ENCODE measurements around the gene NOS1AP.
"Not testable (repeated sequence)": the region's sequence is repeated elsewhere in the genome, so short reads cannot be mapped to it uniquely, and the experiment has no call there.

Gene NOS1AP

DNA sequence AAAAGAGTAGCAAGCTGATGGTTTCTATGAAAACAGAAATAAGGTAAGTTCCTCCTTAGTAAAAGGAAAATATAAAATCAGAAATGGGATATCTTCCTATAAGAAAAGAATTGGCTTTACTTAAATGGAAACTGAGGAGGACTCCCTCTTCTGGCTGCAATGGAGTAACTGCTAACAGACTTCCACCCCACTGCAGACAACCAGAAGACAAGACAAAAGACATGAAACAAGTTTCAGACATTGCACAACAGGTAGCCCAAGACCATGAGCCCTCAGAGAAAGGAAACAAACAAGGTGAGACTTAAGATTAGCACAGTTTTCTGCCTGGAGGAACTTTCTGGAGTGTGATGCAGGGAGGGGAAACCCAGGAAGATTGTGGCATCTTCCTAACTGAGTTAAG is 28.8 kb upstream of the NOS1AP start:
- Histone ChIP-seq H3K9me2 (replicated peaks; ENCODE audit: control insufficient read depth, low read length) (no peaks in the 10 kb centered on the region), H4K20me1 (ENCODE audit: control insufficient read depth, insufficient read depth, low read depth, low read length) (no peaks in the 10 kb centered on the region), H3F3A (ENCODE audit: control insufficient read depth, insufficient read depth) (no peaks in the 10 kb centered on the region), H3K4me3 (ENCODE audit: low read length) (no peak overlapping the region), H3K79me2 (ENCODE audit: control insufficient read depth, low read length) (no peaks in the 10 kb centered on the region), H3K4me2 (ENCODE audit: low read length) (no peak overlapping the region), H3K9me3 (ENCODE audit: control insufficient read depth, insufficient read depth, low read length) (no peaks in the 10 kb centered on the region), H3K27ac (ENCODE audit: low read depth, low read length) (no peak overlapping the region), H3K27me3 (ENCODE audit: control insufficient read depth, low read length) (peaks cover 20% of the 10 kb centered on the region), H3K36me3 (ENCODE audit: control insufficient read depth, low read length) (no peaks in the 10 kb centered on the region), H3K4me1 (ENCODE audit: control insufficient read depth, low read length) (no peaks in the 10 kb centered on the region)
- TF ChIP-seq, protein P1, sequence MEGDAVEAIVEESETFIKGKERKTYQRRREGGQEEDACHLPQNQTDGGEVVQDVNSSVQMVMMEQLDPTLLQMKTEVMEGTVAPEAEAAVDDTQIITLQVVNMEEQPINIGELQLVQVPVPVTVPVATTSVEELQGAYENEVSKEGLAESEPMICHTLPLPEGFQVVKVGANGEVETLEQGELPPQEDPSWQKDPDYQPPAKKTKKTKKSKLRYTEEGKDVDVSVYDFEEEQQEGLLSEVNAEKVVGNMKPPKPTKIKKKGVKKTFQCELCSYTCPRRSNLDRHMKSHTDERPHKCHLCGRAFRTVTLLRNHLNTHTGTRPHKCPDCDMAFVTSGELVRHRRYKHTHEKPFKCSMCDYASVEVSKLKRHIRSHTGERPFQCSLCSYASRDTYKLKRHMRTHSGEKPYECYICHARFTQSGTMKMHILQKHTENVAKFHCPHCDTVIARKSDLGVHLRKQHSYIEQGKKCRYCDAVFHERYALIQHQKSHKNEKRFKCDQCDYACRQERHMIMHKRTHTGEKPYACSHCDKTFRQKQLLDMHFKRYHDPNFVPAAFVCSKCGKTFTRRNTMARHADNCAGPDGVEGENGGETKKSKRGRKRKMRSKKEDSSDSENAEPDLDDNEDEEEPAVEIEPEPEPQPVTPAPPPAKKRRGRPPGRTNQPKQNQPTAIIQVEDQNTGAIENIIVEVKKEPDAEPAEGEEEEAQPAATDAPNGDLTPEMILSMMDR (IDR thresholded peaks at IDR 0.05; ENCODE audit: low read depth, low read length, poor library complexity, severe bottlenecking) = peak; percentile 62
- TF ChIP-seq EZH2phosphoT487 (IDR thresholded peaks at IDR 0.05; ENCODE audit: borderline replicate concordance, low read length) = no peak

DNA sequence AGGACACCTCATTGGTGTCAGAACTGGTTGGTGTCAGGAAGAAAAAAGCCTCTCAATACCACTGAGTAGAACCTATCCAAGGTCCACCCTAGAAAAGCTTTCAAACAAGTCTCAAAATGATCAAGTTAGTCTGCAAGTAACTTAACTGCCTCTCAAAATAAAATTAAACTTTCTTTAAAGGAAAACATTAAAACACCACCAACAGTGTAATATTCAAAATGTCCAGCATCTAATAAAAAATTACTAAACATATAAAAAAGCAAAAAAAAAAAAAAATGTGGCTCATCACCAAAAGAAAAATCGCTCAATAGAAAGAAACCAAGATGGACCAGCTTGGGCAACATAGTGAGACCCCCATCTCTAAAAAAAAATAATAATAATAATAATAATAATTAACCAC is 27.1 kb upstream of the NOS1AP start:
- Histone ChIP-seq H3K4me2 (ENCODE audit: low read length) (no peak overlapping the region), H3K9me3 (ENCODE audit: control insufficient read depth, insufficient read depth, low read length) (no peaks in the 10 kb centered on the region), H3K9me2 (replicated peaks; ENCODE audit: control insufficient read depth, low read length) (no peaks in the 10 kb centered on the region), H3K27ac (ENCODE audit: low read depth, low read length) (no peak overlapping the region), H3K36me3 (ENCODE audit: control insufficient read depth, low read length) (no peaks in the 10 kb centered on the region), H4K20me1 (ENCODE audit: control insufficient read depth, insufficient read depth, low read depth, low read length) (no peaks in the 10 kb centered on the region), H3K27me3 (ENCODE audit: control insufficient read depth, low read length) (peaks cover 23% of the 10 kb centered on the region), H3F3A (ENCODE audit: control insufficient read depth, insufficient read depth) (no peaks in the 10 kb centered on the region), H3K79me2 (ENCODE audit: control insufficient read depth, low read length) (no peaks in the 10 kb centered on the region), H3K4me1 (ENCODE audit: control insufficient read depth, low read length) (no peaks in the 10 kb centered on the region), H3K4me3 (ENCODE audit: low read length) (no peak overlapping the region)
- TF ChIP-seq, protein P1 (IDR thresholded peaks at IDR 0.05; ENCODE audit: low read depth, low read length, poor library complexity, severe bottlenecking) = no peak
- no peak for TF ChIP-seq EZH2phosphoT487 (IDR thresholded peaks at IDR 0.05; ENCODE audit: borderline replicate concordance, low read length)

GRCh38 chr1:162046921-162047320 is 22.6 kb upstream of the NOS1AP start:
- Histone ChIP-seq H3K4me1 (ENCODE audit: control insufficient read depth, low read length) (no peaks in the 10 kb centered on the region), H3K4me3 (ENCODE audit: low read length) (no peak overlapping the region), H3K36me3 (ENCODE audit: control insufficient read depth, low read length) (no peaks in the 10 kb centered on the region), H3K9me3 (ENCODE audit: control insufficient read depth, insufficient read depth, low read length) (no peaks in the 10 kb centered on the region), H3K9me2 (replicated peaks; ENCODE audit: control insufficient read depth, low read length) (no peaks in the 10 kb centered on the region), H4K20me1 (ENCODE audit: control insufficient read depth, insufficient read depth, low read depth, low read length) (no peaks in the 10 kb centered on the region), H3K4me2 (ENCODE audit: low read length) (no peak overlapping the region), H3K79me2 (ENCODE audit: control insufficient read depth, low read length) (no peaks in the 10 kb centered on the region), H3K27me3 (ENCODE audit: control insufficient read depth, low read length) (peaks cover 6% of the 10 kb centered on the region; the same call in 1 of the 2 replicates), H3F3A (ENCODE audit: control insufficient read depth, insufficient read depth) (no peaks in the 10 kb centered on the region), H3K27ac (ENCODE audit: low read depth, low read length) (no peak overlapping the region)
- no peak for TF ChIP-seq EZH2phosphoT487 (IDR thresholded peaks at IDR 0.05; ENCODE audit: borderline replicate concordance, low read length)
- TF ChIP-seq, protein P1 (IDR thresholded peaks at IDR 0.05; ENCODE audit: low read depth, low read length, poor library complexity, severe bottlenecking) = no peak

GRCh38 chr1:162053949-162054348 is 15.5 kb upstream of the NOS1AP start:
- H3F3A ChIP-seq (ENCODE audit: control insufficient read depth, insufficient read depth); H3K79me2 ChIP-seq (ENCODE audit: control insufficient read depth, low read length); H3K36me3 ChIP-seq (ENCODE audit: control insufficient read depth, low read length); H3K4me3 ChIP-seq (ENCODE audit: low read length); H3K4me2 ChIP-seq (ENCODE audit: low read length); H3K27ac ChIP-seq (ENCODE audit: low read depth, low read length); H3K9me2 ChIP-seq (replicated peaks; ENCODE audit: control insufficient read depth, low read length); H3K9me3 ChIP-seq (ENCODE audit: control insufficient read depth, insufficient read depth, low read length); H3K4me1 ChIP-seq (ENCODE audit: control insufficient read depth, low read length); H4K20me1 ChIP-seq (ENCODE audit: control insufficient read depth, insufficient read depth, low read depth, low read length); H3K27me3 ChIP-seq (ENCODE audit: control insufficient read depth, low read length): not testable (repeated sequence)

All from DOHH2 (cell line).